Measurements from ENCODE around the gene APOBR.
A peak's percentile ranks its signal among the peaks of the same experiment; 100 is the strongest.
"Not testable (repeated sequence)": the region's sequence is repeated elsewhere in the genome, so short reads cannot be mapped to it uniquely, and the experiment has no call there.

Gene APOBR

DNA sequence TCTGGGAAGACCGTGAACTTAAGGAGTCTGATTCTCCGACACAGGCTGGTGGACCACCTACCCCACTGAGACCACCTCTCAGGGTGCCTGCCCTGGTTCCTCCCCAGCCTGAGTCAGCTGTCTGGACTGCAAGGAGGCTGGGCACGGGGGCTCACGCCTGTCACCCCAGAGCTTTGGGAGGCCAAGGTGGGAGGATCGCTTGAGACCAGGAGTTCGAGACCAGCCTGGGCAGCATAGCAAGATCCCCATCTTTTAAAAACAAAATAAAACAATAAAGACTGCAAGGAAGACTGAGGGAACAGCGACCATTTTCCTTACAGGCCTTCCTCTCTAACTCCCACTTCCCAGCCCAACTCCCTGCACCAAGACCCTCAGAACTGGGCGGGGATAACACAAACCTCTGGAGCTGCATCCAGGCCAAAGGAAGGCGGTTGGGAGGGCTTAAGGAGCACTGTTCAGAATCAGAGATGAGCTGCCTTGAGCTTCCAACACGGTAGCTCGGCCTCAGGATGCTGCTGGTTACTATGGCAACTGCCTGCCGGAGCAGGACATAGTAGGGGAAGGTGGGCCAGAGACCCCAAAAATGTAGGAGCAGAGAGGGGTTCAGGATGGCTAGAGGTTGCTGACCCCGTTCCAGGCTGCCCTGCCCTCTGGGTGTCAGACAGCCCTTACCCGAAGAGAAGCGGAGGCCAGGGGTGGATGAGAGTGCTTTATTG, 4.4 kb downstream of the APOBR start:
- DNase-seq = no peak

DNA sequence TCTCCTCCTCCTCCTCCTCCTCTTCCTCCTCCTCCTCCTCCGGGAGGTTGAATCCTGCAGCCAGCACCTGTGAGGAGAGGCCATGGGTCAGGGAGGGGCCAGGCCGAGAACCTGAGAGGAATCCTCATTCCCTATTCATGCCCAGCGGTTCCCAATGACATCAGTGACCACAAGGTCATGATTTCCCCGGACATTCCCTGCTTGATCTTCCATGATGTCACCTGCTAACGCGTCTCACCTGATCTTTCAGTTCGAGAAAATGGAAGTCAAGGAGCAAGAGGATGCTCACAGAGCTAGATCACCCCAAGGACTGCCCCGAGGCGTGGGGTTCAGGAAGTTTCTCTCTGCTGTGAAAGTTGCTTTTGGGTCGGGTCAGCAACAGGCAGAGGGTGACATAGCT, 5.4 kb downstream of the APOBR start:
- DNase-seq = no peak

DNA sequence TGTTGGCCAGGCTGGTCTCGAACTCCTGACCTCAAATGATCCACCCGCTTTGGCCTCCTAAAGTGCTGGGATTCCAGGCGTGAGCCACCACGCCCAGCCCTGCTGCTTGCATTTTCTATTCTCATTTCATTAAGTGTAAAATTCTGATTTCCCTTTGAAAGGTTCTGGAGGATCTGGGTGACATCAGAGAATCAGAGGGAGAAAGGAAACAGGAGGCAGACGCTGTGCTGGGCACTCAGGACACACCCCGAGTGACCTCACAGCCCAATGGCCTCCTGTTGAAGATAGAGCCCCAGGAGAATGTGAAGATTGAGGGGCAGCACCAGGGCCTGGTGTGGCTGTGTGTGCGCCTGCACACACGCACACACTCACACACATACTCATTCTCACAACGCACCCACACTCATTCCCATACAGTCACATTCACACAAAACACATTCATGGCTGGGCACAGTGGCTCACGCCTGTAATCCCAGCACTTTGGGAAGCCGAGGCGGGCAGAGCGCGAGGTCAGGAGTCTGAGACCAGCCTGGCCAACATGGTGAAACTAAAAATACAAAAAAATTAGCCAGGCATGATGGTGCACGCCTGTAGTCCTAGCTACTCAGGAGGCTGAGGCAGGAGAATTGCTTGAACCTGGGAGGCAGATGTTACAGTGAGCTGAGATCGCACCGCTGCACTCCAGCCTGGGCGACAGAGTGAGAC, 6.2 kb downstream of the APOBR start:
- DNase-seq = not testable (repeated sequence)

DNA sequence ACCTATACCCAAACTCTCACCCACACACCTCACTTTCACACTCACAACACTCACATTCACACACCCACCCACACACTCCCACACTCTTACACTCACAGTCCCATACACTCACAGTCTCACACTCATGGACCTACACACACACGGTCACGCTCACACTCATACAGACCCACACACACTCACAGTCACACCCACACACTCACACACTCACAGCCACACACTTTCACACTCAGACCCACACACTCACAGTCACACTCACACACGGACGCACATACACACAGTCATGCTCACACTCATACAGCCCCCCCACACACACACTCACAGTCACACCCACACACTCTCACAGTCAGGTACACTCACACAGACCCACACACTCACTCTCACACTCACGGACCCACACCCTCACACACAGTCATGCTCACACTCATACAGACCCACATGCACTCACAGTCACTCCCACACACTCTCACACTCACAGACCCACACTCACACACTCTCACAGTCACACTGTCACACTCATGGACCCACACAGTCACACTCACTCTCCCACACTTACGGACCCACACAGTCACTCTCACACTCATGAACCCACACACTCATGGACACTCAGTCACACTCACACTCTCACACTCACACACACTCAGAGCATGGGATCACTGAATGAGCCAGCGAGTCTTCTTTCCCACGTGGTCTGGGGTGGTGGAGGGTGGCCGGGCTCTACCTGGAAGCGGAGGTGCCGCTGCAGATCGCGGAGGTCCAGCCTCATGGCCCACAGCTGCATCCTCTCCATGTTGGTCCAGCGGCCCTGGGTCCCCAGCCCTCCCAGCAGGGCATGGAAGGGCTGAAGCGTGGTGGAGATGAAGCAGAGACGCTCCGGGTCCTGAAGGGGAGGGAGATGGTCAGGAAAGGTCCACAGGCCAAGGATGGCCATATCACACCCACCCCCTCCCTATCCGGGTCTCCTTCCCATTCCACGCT, 7.1 kb downstream of the APOBR start:
- DNase-seq = no peak

DNA sequence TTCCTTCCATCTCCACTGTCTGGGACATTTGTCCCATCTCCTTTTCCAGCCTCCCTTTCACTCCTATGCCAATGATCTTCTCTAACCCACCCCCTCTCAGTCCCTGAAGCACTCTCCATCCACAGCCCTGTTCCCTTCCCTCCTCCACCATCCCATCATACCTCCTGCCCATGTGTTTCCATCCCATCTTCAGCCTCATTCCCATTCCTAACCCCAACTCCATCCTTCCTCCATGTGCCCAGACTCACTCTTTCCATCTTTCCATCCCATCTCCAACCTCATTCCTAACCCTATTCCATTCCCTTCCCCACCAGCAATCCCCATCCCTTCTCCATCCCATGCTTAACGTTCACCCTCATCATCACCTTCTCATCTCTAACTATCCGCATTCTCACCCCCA, 7.8 kb downstream of the APOBR start:
- DNase-seq = no peak

DNA sequence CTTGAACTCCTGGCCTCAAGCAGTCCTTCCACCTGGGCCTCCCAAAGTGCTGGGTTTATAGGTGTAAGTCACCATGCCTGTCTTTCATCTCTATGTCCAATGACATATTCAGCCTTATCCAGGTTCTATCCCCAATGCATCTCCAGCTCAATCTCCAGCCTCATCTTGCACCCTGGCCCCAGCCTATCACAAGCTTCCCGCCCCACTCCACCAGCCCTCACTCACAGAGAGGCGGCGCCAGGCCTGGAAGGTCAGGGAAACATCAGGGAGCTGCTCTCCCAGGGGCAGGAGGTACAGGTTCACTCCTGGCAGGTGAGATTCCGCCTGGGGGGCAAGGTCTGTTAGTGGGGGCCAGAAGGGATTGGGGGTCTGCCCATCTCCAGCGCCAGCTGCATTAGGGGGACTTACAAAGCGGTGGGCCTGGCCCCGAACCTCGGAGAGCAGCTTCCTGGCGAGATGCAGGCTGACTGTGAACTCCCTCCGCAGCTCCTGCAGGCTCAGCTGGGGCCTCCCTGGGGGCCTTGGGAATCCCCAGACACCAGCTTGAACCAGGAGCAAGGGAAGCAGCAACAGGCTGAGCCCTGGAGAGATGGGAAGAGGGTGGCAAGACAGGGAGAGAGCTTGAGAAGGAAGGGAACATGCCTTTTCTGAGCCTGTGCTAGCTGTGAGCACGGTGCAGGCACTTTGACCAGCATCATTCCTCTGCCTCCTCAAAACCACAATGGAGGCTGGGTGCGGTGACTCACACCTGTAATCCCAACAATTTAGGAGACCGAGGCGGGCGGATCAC, 9.2 kb downstream of the APOBR start:
- DNase-seq = no peak

DNA sequence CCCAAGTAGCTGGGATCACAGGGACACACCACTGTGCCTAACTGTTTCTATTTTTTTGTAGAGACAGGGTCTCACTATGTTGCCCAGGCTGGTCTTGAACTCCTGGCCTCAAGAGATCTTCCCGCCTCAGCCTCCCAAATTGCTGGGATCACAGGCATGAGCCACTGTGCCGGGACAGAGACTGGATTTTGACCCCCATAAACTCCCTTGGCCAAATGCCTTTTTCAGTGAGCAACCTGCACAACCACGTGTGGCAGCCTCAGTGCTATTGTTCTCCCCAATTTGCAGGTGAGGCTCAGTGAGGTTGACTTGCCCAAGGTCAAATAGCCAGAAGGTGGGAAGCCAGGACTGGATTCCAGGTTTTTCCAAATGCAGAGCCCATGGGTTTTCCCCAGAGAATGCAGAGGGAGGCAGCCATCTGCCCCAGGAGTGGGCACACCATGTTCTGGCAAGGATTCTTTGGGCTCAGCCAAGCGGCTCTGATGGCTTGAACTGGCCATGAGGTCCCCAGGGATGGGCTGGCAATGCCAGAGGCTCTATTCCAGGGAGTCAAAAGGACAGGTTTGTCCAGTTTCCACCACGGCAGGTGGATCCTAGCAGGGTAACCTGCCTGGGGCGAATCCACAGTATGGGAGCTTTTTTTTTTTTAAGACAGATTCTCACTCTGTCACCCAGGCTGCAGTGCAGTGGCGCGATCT, 10.4 kb downstream of the APOBR start:
- DNase-seq = no peak

DNA sequence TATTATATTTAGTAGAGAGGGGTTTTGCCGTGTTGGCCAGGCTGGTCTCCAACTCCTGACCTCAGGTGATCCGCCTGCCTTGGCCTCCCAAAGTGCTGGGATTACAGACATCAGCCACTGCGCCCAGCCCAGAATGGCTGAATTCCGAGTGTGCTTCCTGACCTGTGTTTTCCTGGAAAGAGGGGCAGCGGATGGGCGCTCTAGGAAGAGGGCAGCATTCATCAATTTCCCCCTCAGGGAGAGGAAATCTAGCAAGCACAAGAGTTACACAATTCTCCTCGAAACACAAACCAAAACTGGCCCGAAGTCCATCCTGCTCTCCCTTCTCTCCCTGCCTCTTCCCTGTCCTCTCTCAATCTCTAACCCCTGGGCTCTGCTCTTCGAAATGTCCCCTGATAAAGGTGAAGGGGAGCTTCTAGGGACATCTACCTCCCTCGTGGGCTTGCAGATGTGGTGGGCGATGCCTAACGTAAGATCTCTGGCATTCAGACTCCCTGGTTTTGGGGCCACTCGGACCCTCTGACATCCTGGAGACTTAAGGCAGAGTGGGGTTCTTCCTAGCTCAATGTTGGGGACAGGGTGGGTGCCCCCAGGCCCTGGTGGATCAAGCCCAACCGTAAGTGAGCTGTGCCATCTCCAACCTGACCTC, 11.2 kb downstream of the APOBR start:
- DNase-seq = no peak

DNA sequence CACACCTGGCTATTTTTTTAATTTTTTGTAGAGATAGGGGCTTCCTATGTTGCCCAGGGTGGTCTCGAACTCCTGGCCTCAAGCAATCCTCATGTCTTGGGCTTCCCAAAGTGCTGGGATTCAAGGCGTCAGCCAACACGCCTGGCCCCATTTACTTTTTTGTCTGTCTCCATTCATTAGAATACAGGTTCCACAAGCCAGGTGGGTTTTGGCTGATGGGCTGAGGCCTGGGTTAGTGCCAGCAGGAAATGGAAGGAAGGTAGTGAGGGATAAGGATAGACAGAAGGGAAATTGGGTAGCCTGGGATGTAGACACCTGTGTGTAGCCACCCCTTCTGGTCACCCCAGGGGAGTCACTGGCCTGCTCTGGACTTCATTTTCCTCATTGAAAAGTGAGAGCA, 16.6 kb downstream of the APOBR start:
- DNase-seq = no peak

DNA sequence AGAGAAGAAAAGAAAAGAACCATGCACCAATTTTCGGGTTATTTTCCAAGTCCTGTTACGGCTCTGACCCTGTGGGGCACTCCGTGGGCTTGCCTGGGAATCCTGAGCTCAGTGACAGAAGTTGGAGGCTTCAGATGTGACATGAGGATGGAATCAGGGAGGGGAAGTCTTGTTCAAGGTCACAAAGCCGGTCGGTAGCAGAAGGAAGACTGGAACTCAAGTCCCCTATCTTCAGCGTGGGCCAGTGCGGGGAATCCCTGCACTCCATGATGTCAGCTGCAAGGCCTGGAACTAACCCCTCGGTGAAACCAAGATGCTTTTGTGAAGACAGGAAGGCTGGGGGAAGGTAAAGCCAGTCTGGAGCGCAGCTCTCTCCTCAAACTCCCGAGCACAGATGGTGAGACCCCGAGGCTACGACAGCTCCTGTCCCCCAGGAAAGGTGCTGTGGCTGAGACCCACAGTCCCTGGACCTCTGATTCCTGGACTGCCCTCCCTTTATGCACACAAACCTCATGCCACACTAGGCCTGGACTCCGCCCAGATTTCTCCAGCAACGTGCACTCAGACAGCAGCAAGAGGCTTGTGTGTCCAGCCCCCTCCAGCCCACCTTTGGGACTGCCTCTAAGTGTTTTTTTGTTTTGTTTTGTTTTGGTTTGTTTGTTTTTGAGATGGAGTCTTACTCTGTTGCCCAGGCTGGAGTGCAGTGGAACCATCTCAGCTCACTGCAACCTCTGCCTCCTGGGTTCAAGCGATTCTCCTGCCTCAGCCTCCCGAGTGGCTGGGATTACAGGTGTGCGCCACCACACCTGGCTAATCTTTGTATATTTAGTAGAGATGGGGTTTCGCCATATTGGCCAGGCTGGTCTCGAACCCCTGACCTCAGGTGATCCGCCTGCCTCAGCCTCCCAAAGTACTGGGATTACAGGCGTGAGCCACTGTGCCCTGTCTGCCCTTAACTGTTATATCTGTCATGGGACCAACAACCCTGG, 17.7 kb downstream of the APOBR start:
- no peak for DNase-seq

DNA sequence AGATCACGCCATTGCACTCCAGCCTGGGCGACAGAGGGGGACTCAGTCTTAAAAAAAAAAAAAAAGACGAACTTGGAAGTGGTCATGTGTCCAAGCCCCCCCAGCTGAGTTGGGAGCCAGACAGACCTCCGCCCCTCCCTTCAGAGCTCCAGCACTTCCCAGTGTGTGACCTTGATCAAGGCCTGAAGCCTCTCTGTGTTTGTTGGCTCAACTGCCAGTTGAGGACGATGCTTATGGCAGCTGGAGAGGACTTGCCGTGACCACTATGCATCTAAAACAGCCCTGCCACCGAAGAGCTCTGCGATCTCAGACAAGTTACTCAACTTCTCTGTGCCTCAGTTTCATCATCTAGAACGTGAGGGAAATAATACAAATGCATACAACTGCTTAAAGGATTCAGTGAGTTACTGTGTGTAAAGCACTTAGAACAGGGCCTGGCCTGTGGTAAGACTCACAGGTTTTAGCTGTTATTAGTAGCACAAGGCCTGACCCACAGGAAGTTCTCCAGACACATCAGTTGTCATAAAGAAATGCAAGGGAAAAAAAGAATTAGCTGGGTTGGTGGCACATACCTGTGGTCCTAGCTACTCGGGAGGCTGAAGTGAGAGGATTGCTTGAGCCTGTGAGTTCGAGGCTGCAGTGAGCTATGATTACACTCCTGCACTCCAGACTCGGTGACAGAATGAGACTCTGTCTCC, 19.2 kb downstream of the APOBR start:
- DNase-seq = peak; percentile 35

DNA sequence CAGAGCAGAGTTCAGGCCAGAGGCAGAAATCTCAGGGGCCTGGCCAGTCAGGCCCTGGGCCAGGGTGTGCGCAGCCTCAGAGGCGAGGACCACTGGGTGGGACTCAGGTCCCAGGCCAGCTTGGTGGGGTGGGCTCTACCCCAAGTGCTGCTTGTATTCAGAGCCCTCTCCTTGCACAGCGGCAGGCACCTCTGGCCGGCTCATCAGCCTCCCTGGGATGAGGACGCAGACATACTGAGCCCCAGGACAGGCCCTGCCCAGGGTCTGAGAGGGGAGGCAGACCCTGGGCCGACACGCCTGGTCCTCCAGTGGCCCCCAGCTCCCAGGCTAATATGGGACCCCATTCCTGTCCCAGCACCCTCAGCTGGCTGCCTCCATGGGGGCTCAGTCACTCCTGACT, 19.8 kb downstream of the APOBR start:
- no peak for DNase-seq

DNA sequence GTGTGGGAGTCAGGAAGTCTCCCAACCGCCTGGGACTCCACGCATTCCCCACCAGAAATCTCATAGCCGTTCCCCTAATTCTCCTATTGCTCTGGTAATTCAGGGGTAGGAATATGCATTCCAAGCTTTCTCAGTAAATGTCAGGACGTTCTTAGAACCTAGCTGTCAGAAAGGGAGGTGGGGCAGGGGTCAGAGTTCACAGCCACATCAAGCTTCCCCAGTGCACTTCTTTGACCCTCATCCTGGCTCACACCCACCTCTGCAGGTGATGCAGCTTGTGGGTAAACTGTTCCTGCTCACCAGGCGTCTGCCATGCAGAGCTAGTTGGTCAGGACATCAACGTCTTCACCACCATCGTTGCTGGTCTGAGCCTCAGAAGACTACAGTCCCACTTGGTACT, 26.2 kb downstream of the APOBR start:
- DNase-seq = no peak

DNA sequence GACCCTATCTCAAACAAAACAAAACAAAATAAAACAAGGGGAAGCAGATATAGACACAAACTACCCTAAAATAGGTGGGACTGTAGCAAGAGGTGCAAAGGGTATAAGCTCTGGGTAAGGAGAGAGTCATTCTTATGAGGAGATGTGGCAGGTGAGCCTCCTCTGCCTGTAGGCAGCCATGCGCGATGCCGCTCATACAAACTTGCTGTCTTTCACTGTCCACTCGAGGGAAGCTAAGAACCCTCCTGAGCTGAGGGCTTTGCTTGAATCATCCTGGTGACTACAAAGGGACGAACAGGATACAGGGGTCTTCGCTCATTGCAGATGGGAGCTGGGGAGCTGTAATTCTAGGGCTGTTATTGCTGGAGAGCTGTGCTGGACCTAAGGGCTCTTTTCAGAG, 27.0 kb downstream of the APOBR start:
- DNase-seq = no peak

DNA sequence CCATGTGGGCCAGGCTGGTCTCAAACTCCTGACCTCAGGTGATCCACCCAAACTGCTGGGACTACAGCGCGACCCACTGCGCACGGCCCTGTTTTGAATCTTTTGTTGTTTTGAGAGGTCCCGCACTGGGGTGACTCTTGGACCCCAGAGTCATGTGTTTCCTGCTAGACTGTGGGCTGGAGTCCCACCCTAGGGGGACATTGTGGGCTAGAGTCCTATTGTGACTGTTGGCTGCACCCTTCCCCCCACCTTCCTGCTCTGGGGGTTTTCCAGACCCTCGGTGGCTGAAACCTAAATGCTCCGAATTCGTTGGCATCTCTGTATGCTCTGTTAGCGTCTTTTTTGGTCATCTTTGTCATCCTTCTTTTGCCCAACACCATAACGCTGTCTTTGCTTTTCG, 28.3 kb downstream of the APOBR start:
- DNase-seq = no peak

DNA sequence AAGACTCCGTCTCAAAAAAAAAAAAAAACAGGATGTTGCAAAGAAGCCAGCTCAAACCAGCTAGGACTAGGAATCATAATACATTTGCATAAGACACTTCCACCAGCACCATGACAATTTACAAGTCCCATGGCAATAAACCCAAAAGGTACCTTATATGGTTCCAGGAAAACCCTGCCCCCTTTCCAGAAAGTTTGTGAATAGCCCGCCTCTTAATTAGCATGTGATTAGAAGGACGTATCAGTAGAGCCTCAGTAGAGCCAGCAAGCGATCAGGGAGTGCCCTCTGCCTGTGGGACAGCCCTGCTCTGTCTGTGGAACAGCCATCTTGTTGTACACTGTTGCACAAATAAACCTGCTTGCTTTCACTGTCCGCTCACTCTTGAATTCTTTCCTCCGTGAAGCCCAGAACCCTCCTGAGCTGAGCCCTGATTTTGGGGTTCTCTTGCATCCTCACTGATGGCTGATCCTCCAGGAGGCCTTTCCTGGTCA, 30.3 kb downstream of the APOBR start:
- DNase-seq = no peak

DNA sequence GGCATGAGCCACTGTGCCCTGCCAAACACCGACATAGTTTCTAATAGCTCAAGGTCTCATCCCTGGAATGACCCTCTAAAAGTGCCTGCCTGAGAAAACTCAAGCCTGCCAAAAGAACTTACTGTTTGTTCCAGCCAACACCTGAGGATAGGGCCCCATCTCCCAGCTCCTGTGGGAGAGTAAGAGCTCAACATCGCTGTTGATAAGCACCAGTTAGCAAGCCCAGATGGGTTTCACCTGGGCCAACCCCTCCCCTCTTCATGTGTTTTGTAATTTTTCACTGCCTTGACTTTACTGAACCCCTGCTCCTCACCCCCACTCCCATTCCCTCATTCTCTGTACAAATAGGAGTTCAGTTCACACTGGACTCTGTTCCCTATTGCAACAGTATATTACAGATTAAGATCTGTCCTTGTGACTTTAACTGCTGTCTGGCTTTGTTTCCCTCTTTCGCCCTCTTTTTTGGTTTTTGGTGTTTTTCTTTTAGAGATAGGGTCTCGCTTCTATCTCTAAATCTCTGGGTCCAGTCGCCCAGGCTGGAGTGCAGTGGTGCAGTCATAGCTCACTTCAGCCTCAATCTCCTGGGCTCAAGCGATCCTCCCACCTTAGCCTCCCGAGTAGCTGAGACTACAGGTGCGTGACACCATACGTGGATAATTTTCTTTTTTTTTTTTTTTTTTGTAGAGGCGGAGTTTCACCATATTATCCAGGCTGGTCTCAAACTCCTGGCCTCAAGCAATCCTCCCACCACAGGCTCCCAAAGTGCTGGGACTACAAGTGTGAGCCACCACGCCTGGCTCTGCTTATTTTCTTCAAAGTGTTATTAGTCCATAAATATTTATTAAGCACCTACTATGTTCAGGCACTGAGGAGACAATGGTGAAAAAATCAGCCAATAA, 32.0 kb downstream of the APOBR start:
- no peak for DNase-seq

DNA sequence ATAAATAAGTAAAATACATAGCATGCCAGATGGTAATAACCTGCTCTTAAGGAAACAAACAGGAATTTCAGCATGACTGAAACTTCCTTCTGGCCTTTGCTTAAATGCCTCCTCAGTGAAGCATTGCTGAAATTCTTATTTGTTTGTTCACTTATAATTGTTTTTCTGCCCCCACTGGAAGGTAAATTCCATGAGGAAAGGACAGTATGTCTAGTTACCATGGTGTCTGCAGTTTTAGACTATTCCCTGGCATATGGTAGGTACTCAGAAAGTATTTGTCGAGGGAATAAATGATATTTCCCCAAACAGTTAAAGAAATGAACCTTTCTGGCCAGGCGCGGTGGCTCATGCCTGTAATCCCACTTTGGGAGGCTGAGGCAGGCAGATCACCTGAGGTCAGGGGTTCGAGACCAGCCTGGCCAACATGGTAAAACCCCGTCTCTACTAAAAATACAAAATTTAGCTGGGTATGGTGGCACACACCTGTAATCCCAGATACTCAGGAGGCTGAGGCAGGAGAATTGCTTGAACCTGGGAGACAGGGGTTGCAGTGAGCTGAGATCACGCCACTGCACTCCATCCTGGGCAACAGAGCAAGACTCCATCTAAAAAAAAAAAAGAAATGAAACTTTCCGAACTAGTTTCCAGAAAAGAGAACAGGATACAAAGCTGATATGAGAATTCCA, 32.8 kb downstream of the APOBR start:
- DNase-seq = not testable (repeated sequence)

Data from fibroblast of skin of right biceps (primary cell).